SK-N-MC (cell line): Measurements from ENCODE around the gene TMEM50B.
A peak's percentile ranks its signal among the peaks of the same experiment; 100 is the strongest.
"Not testable (repeated sequence)": the region's sequence is repeated elsewhere in the genome, so short reads cannot be mapped to it uniquely, and the experiment has no call there.

Experiments
- DNase-seq: peaks from one replicate; pipeline ENCODE4 v3.0.0-alpha.2; 2011; ENCODE audit warnings: low read depth, low spot score
- H3K27ac ChIP-seq: fragments of 200-600 bp; sonication (generic); 2 replicates; pipeline ENCODE4 v1.5.1; 2016; ENCODE audit warnings: mixed run types
- H3K36me3 ChIP-seq: fragments of 200-600 bp; sonication (generic); 2 replicates; pipeline ENCODE4 v1.6.1; 2017; ENCODE audit warnings: antibody characterized with exemption, low read length, mixed read lengths; ENCODE audit not compliant: insufficient read depth
- H3K4me3 ChIP-seq: fragments of 200-600 bp; sonication (generic); 2 replicates; pipeline ENCODE4 v1.5.1; 2016
- H3K9ac ChIP-seq: fragments of 200-600 bp; sonication (generic); 2 replicates; pipeline ENCODE4 v1.8.0; 2017; ENCODE audit warnings: mixed run types, mixed read lengths; ENCODE audit not compliant: insufficient read length
- H3K9me3 ChIP-seq: fragments of 200-600 bp; sonication (generic); 2 replicates; pipeline ENCODE4 v1.6.1; 2017; ENCODE audit warnings: low read depth, mild to moderate bottlenecking, antibody characterized with exemption, low read length, moderate library complexity, mixed read lengths
- EZH2 ChIP-seq: fragments of 200-600 bp; sonication (generic); IDR thresholded peaks from one replicate; pipeline ENCODE4 v1.6.1; 2017; ENCODE audit warnings: antibody characterized with exemption
- FOXP2 ChIP-seq: optimal IDR thresholded peaks from 2 replicates; pipeline ENCODE3; 2011; ENCODE audit warnings: mild to moderate bottlenecking, moderate library complexity; ENCODE audit not compliant: insufficient read depth; ENCODE audit errors: extremely low read length, control extremely low read depth
- POLR2AphosphoS5 ChIP-seq: IDR thresholded peaks from 2 replicates; pipeline ENCODE4 v1.6.1; 2012; ENCODE audit warnings: mild to moderate bottlenecking, low read depth, low read length, borderline replicate concordance

Gene TMEM50B

DNA sequence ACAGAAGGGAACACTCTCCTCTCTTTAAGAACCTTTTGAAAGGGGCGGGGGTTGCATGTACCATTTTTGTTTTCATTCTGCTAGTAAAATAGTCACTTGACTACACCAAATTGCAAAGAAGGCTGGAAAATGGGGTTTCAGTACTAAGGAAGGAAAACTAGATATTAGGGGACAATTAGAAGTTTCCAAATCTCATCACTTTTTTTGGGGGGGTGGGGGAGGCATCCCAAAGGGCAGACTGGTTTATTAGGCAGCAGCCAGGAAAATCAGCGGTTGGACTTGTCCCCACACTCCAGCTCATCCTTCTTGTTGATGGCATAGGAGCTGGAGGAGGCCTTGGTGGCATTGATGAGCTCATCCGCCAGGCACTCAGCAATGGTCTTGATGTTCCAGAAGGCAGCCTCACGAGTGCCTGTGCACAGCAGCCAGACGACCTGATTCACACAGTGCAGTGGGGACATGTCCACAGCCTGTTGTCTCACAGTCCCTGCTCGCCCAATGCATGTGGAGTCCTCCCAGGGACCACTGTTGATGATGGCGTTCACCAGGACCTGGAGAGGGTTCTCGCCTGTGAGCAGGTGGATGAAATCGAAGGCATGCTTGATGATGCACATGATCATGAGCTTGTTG, 1.7 kb upstream of the TMEM50B start:
- H3K4me3 ChIP-seq, result no peak overlapping the region
- TF ChIP-seq POLR2AphosphoS5, result no peak
- TF ChIP-seq EZH2, result no peak
- no peak for TF ChIP-seq FOXP2
- no peak overlapping the region for H3K27ac ChIP-seq
- no peaks in the 10 kb centered on the region for H3K36me3 ChIP-seq
- no peaks in the 10 kb centered on the region for H3K9me3 ChIP-seq
- no peak for DNase-seq
- H3K9ac ChIP-seq, result no peak overlapping the region

DNA sequence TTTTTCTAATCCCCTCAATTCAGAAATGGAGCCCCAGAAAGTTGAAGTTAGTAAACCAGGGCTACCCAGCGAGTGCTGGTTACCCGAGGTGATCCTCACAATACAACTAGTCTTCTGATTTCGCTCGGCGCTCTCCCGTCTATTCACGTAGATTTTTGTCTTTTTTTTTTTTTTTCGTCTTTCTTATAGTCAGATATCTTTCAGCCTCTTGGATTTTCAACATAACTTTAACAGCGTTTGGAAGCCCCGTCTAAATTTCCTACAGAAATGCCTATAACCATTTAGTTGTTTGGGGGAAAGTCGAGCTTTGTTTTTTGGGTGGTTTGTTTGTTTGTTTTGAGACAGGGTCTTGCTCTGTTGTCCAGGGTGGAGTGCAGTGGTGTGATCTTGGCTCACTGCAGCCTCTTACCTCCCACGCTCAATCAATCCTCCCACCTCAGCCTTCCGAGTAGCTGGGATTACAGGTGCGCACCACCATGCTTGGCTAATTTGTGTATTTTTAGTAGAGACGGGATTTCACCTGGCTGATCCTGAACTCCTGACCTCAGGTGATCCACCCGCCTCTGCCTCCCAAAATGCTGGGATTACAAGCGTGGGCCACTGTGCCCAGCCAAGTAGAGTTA, 818 bp upstream of the TMEM50B start:
- DNase-seq, result no peak
- no peak for TF ChIP-seq FOXP2
- Histone ChIP-seq H3K36me3 (no peaks in the 10 kb centered on the region), H3K9me3 (no peaks in the 10 kb centered on the region), H3K4me3 (peak overlapping the region; percentile 85), H3K9ac (peak overlapping the region; percentile 87), H3K27ac (peak overlapping the region; percentile 25; the same call in 1 of the 2 replicates)

DNA sequence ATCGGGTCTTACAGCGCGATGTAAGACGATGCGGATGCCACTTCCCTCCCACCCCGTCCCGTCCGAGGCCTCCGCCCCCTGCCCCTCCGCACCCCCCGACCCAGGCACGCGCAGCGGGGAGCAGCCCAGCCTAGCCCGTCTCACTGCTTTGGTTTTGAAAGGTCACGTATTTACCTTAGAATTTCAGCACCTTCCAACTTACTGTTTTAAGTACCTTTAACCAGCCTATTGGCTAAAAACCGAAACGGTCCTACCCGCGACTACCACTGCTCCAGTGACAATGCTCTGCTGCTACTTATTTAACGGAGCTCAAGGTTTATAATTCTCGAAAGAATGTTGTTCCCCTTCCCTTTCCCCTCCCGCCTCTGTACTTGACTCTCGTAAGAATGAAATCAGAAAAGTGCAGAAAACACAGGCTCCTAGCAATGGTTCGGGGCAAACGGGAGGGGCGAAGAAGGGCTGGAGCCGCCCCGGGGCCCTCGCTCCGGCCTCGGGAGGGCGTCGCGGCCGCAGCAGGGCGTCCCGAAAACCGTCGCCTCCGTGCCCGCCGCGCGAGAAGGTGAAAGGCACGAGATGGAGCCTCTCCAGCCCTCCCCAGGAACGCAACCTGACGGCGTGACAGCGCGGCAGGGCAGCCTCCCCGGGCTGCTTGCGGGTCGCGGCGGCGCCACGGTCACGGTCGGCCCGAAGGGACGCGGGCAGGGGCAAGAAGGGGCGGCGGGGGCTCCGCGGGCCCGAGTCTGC, 667 bp downstream of the TMEM50B start:
- Histone ChIP-seq H3K9me3 (no peaks in the 10 kb centered on the region), H3K4me3 (peak overlapping the region; percentile 85), H3K27ac (peak overlapping the region; percentile 56; the same call in 1 of the 2 replicates), H3K9ac (peak overlapping the region; percentile 70), H3K36me3 (no peaks in the 10 kb centered on the region)
- no peak for TF ChIP-seq EZH2
- no peak for TF ChIP-seq POLR2AphosphoS5
- TF ChIP-seq FOXP2, result no peak
- no peak for DNase-seq

DNA sequence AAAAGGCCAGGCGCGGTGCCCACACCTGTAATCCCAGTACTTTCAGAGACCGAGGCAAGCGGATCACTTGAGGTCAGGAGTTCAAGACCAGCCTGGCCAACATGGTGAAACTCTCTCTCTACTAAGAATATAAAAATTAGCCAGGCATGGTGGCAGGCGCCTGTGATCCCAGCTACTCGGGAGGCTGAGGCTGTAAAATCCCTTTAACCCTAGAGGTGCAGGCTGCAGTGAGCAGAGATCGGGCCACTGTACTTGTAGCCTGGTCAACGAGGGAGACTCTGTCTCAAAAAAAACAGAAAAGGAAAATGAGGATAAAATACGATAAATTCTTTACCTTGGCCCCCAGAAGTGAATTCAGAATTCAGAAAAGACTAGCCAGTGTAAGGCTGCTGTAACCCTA, 1.6 kb downstream of the TMEM50B start:
- Histone ChIP-seq H3K36me3 (no peaks in the 10 kb centered on the region), H3K9me3 (no peaks in the 10 kb centered on the region), H3K27ac (no peak overlapping the region), H3K4me3 (peak overlapping the region; percentile 85), H3K9ac (no peak overlapping the region)
- TF ChIP-seq FOXP2, result no peak
- TF ChIP-seq POLR2AphosphoS5, result no peak
- no peak for TF ChIP-seq EZH2
- DNase-seq, result no peak

DNA sequence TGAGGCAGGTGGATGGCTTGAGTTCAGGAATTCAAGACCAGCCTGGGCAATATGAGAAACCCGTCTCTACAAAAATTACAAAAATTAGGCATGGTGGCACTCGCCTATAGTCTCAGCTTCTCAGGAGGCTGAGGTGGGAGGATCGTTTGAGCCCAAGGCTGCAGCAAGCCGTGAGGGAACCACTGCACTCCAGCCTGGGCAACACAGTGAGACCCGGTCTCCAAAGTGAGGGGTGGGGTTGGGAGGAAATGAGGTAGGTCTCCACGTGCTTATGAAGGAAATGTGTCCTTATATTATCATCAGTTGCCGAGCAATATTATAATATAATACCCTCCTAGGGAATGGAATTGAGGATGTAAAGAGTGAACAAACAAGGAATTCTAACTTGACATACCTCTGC, 2.7 kb downstream of the TMEM50B start:
- no peaks in the 10 kb centered on the region for H3K36me3 ChIP-seq
- no peak for DNase-seq
- no peak overlapping the region for H3K27ac ChIP-seq
- TF ChIP-seq POLR2AphosphoS5 (no peak), EZH2 (no peak), FOXP2 (no peak)
- H3K4me3 ChIP-seq, result no peak overlapping the region
- no peaks in the 10 kb centered on the region for H3K9me3 ChIP-seq
- H3K9ac ChIP-seq, result no peak overlapping the region

DNA sequence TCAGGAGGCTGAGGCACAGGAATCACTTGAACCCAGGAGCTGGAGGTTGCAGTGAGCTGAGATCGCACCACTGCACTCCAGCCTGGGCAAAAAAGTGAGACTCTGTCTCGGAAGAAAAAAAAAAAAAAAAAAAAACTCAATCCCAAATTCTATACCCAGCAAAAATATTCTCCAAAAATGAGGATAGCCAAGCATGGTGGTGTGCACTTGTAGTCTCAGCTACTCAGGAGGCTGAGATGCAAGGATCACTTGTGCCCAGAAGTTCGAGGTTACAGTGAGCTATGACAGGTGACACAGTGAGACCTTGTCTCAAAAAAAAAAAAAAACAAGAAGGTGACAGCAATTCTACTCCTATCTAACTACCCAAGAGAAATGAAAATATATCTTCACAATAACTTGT, 6.4 kb downstream of the TMEM50B start:
- TF ChIP-seq POLR2AphosphoS5, result no peak
- TF ChIP-seq FOXP2, result no peak
- TF ChIP-seq EZH2, result no peak
- Histone ChIP-seq H3K27ac (no peak overlapping the region), H3K9me3 (no peaks in the 10 kb centered on the region), H3K4me3 (no peak overlapping the region), H3K36me3 (no peaks in the 10 kb centered on the region), H3K9ac (no peak overlapping the region)
- DNase-seq, result no peak

DNA sequence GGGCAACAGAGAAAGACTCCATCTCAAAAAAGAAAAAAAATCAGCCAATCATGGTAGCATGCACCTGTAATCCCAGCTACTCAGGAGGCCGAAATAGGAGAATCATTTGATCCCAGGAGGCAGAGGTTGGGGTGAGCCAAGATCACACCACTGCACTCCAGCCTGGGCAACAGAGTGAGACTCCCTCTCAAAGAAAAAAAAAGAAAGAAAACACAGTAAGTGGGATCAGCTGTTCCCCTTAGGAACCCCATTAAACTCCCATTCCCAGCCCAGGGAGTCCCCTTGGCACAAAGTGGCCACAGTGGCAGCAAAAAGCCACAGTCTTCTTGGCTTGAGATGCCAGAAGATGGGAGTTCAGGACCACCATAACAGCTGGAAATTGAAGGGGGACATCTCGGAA, 9.1 kb downstream of the TMEM50B start:
- DNase-seq, result no peak
- Histone ChIP-seq H3K27ac (no peak overlapping the region), H3K4me3 (no peak overlapping the region), H3K9ac (no peak overlapping the region), H3K36me3 (no peaks in the 10 kb centered on the region), H3K9me3 (no peaks in the 10 kb centered on the region)
- no peak for TF ChIP-seq EZH2
- no peak for TF ChIP-seq POLR2AphosphoS5
- no peak for TF ChIP-seq FOXP2

DNA sequence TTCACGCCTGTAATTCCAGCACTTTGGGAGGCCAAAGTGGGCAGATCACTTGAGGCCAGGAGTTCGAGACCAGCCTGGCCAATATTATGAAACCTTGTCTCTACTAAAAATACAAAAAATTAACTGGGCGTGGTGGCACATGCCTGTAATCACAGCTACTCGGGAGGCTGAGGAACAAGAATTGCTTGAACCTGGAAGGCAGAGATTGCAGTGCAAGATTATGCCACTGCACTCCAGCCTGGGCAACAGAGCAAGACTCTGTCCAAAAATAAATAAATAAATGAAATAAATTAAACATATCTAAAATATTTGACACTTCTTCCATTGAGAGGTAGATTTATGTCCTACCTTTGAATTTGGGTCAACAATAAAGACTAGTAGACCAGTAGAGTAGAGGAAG, 10.6 kb downstream of the TMEM50B start:
- not testable (repeated sequence) for H3K27ac ChIP-seq

More for the DNA sequence above, 10.6 kb downstream of the TMEM50B start:
- H3K9ac ChIP-seq, H3K36me3 ChIP-seq, H3K9me3 ChIP-seq, H3K4me3 ChIP-seq, DNase-seq: not testable (repeated sequence)
